Anterior cingulate cortex (tissue), 58 donors: ENCODE data around the gene C2CD4D.
A peak's percentile ranks its signal among the peaks of the same experiment; 100 is the strongest.
"Not testable (repeated sequence)": the region's sequence is repeated elsewhere in the genome, so short reads cannot be mapped to it uniquely, and the experiment has no call there.

Experiments
- DNase-seq, 58 donors: peaks; one replicate each; lab custom pipeline; 2025; lab: John Stamatoyannopoulos, UW

The C2CD4D gene

GRCh38 chr1:151839457-151840403, at the start of gene C2CD4D:
Gene C2CD4D (minus strand): TSS chr1:151839820. CDS start chr1:151838989, 831 bp downstream.
- peak in 56 of 58 donors; percentile 23 to 91 (median 71) for DNase-seq

GRCh38 chr1:151888972-151889570, 49.5 kb upstream of the C2CD4D start:
- DNase-seq, result no peak

- no peak for DNase-seq
Measured at GRCh38 chr1:151887028-151887427, 47.4 kb upstream of the C2CD4D start.

DNA sequence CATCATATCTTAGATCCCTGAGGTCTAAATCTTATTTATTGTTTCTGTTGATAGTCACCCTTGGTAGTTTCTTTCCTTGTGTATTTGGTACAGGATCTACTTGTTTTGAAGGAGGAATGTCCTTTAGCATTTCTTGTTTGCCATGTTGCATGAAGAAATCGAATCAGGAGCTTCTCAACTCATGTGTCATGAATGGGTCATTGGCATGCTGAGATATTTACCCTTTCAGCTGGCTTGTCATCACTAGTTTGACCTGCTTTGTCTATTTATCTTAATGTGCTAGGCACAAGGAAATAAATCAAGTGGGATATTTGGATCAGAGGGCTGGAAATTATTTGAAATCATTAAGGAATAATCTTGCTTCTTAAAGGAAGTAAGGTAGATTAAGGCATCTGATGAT, 45.9 kb upstream of the C2CD4D start:
- no peak for DNase-seq

DNA sequence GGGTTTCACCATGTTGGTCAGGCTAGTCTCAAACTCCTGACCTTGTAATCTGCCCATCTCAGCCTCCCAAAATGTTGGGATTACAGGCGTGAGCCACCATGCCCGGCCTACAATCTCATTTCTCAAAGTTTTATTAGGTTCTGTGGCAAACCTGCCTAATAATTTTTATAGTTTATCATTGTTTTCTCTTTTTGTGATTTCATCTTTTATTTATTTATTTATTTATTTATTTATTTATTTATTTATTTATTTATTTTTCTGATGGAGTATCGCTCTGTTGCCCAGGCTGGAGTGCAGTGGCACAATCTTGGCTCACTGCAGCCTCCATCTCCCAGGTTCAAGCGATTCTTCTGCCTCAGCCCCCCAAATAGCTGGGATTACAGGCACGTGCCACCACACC, 45.3 kb upstream of the C2CD4D start:
- DNase-seq, result not testable (repeated sequence)

- not testable (repeated sequence) for DNase-seq
Measured at GRCh38 chr1:151884445-151884844, 44.8 kb upstream of the C2CD4D start.

- not testable (repeated sequence) for DNase-seq
Measured at GRCh38 chr1:151883898-151884297, 44.3 kb upstream of the C2CD4D start.

DNA sequence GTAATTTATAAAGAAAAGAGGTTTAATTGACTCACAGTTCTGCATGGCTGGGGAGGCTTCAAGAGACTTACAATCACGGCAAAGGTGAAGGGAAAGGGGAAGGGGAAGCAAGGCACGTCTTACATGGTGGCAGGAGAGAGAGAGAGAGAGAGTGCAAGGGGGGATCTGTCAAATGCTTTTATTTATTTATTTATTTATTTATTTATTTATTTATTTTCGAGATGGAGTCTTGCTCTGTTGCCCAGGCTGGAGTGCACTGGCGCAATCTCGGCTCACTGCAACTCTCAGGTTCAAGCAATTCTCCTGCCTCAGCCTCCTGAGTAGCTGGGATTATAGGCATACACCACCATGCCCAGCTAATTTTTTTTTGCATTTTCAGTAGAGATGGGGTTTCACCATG, 43.3 kb upstream of the C2CD4D start:
- not testable (repeated sequence) for DNase-seq

- no peak for DNase-seq
Measured at GRCh38 chr1:151882466-151882865, 42.8 kb upstream of the C2CD4D start.

DNA sequence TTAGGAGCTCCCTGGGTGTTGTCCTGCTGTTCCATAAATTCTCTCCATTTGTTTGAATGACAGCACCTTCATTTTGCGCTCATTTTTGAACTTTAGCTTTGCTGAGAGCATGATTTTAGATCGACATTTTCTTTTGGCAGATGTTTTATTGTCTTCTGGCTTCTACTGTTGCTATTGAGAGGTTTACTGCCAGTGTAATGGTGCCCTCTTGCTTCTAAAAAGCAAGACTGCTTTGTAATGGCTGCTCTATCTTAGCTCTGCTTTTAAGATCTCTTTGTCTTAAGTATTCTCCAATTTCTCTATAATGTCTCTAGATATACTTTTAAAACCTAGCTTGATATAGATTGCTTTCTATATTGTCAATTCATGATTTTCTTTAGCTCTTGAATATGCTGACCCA, 41.9 kb upstream of the C2CD4D start:
- DNase-seq, result peak in 2 of 58 donors; percentile 7 to 57

DNA sequence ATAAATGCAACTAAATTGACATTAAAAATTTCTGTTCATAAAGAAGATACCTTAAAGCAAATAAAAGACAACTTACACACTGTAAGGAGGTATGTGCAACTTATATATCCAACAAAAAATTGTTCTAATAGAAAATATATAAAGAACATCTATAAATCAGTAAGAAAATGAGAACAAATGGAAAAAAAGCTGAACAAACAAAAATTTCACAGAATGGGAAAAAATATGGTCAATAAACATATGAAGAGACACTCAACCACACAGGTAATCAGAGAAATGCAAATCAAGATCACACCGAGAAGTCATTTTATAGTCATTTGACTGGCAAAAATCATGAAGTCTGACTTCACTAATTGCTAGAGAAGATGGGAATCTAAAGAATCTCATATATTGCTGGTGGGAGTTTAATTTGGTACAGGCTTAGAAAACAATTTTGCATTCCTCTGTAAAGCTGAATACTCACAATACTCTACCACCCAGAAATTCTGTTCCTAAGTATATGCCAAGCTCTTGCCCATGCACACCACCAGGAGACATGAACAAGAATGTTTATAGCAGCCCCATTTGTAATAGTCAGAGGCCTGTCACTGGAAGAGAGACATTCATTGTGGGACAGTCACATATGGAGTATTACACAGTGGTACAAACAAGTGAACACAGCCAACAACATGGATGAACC, 35.9 kb upstream of the C2CD4D start:
- DNase-seq, result no peak

DNA sequence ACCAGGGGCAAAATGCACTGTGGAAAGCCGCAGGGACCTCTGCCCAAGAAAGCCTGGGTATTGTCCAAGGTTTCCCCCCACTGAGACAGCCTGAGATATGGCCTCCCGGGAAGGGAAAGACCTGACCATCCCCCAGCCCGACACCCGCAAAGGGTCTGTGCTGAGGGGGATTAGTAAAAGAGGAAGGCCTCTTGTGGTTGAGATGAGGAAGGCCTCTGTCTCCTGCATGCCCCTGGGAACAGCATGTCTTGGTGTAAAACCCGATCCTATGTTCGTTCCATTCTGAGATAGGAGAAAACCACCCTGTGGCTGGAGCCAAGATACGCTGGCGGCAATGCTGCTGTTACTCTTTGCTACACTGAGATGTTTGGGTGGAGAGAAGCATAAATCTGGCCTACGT, 33.2 kb upstream of the C2CD4D start:
- DNase-seq, result not testable (repeated sequence)

DNA sequence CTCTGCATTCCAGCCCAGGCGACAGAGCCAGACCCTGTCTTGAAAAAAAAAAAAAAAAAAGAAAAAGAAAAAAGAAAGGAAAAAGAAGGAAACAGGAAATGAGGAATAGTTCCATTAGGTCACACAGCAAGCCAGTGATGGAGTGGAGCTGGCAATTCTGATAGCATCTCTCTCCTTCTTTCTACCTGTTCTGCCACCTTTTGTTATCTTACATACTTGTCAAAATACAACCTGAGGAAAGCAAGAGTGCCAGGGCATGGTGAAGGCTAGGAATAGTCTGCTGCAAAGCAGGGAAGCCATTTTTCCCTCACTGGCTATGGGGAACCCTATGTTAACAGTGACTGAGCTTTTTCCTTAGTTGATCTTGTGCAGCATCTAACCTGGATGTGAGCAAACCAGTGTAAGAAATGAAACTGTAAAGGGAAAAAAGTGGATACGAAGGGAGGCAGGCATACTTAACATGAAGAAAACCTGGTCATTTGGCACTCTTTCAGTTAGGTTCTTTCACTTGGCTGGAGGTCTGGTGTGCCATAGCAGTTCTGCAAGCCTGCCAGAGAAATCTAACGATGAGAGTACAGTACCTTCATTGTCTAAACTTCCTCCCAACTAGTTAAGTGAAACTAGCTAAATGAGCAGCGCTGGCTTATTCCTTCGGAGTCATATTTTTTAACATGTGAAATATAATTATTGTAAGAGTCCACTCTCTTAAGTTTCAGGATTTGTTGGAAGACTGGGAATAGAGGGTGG, 31.8 kb upstream of the C2CD4D start:
- no peak for DNase-seq

GRCh38 chr1:151868486-151868885, 28.9 kb upstream of the C2CD4D start:
- peak in 1 of 58 donors; percentile 30 for DNase-seq

GRCh38 chr1:151867765-151868411, 28.3 kb upstream of the C2CD4D start:
- DNase-seq, result peak in 1 of 58 donors; percentile 30

DNA sequence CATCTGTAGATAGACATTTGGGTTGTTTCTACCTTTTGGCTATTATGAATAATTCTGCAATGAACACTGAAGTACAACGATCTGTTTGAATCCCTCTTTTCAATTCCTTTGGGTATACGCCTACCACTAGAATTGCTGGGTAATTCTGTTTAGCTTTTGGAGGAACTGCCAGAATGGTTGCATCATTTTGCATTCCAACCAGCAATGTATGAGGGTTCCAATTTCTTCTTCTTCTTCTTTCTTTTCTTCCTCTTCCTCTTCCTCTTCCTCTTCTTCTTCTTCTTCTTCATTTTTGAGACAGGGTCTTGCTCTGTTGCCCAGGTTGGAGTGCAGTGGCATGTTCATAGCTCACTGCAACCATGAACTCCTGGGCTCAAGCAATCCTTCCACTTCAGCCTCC, 27.7 kb upstream of the C2CD4D start:
- no peak for DNase-seq

DNA sequence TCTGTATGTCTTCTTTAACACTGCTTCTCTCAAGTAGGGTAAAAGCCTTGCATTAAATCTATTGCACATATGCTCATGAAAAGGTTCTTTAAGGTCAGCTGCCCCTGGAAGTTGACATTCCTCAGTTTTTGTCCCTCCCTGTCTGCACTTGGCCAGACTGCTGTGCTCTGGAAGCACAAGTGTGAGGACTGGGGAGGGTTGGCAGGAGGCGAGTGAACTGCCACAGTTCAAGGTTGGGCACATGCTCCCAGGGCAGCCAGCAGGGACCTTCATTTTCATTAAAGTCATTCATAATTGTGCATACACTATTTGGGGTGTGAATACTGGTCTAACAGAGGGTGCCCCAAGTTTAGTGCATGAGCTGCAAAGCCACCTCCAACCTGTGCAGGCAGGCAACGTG, 24.8 kb upstream of the C2CD4D start:
- DNase-seq, result no peak

DNA sequence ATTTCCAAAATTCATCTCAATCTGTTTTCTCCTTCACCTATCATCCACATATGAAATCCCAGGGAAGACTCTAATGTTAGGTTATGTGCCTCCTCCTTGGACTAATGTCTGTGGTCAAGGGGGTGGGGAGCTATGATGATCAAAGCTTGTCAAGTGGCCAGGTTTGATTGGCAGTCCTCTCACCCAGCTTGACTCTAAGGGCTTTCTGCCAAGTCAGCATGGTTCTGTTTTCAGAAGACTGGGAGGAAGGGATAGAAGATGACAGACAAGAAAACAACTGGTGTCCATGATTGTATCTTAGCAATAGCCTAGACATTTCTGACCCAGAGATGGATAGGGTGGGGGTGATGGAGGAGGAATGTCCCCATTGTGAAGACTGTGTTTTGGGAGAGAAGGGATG, 23.0 kb upstream of the C2CD4D start:
- DNase-seq, result no peak

DNA sequence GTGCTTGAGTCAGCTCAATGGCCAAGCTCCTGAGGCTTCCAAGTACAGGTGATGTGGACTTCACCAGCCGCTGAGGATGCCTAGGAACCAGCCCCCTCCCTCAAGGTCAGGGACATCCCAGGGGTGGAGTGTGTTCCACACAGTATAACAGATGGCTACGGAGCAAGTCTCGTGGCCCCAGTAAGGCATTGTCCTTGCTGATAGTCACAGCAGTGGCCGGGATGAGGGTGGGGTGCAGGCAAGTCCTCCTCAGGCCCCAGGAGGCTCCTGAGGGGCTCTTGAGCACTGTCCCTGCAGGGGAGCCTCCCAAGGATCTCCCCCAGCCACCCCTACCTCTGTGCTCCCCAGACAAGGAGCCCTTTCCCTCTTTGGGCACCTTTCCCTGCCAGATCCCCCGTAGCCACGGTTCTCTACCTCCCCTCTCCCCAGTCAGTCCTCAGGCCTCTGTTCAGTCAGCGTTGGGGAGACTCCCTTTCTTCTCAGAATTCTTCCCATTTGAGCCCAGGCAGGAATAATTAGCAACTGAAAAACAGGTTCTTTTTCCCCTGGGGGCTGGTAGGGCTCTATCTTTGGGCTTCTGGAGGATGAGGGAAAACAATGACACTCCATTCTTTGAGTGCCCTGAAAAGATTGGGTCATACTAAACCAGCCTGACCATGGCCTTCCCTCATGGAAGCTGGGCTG, 21.0 kb upstream of the C2CD4D start:
- DNase-seq, result no peak
